GM18870 (cell line): ENCODE results near the gene ITFG2.
"Not testable (repeated sequence)": the region's sequence is repeated elsewhere in the genome, so short reads cannot be mapped to it uniquely, and the experiment has no call there.

ENCODE experiments used
- ATAC-seq: cut with Tn5 transposase; IDR thresholded peaks from one replicate; pipeline ENCODE4 v1.9.1; 2021; ENCODE audit warnings: moderate library complexity; ENCODE audit not compliant: unreplicated experiment

The ITFG2 gene

DNA sequence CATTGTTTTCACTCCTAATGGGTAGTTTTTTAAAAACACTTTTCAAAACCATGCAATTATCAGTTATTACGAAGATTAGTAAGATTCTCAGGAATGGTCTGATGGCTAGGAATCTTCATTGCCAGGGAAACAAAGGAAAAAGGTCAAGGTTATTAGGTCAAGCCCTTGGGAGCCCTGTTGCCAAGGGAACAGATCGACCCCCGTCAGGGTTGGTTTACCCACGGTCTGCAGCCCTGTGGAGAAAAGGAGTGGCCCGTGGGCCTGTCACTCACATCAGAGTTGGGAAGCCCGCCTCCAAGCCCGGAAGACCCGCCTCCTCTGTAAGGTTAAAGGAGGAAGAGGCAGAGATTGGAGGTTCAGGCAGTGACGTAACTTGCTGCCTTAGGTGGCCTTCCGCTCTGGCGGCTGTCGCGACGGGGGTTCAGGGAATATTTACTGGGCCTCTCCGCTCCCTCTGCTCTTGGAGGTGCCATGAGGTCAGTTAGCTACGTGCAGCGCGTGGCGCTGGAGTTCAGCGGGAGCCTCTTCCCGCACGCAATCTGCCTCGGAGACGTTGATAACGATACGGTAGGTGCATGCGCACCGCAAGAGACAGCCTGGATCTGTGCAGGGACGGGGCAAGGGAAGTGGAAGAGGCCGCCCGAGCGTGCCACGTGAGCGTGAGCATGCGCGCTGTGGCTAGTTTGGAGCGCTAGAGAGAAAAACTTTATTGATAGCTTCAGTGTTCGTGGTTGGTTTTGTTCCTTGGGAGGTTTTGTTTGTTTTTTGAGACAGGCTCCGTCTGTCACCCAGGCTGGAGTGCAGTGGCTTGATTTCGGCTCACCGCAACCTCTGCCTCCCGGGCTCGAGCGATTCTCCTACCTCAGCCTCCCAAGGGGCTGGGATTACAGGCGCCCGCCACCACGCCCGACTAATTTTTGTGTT lies at the start of gene ITFG2:
TSS of gene ITFG2 (plus strand) at position 379 of the 924 bp plus-strand sequence. CDS start at position 472, 93 bp downstream.
- ATAC-seq: peak; percentile 91

DNA sequence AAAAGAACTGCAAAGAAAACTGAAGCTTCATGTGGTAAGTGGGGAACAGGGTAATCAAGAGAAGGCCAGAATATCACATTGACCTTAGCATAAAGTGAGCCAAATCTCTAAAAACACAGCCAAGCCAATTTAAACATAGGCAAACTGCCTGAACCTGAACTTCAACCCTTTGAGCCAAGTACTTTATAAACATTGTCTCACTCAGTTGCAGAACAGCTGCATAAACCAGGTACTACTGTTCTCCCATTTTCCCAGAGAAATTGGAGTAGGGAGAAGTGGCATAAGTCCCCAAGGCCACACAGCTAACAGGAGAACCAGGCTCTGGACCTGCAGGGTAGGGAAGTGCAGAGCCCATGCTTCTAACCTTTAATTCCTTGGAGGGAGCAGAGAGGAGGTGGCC lies 48.1 kb upstream of the ITFG2 start:
- ATAC-seq: no peak

DNA sequence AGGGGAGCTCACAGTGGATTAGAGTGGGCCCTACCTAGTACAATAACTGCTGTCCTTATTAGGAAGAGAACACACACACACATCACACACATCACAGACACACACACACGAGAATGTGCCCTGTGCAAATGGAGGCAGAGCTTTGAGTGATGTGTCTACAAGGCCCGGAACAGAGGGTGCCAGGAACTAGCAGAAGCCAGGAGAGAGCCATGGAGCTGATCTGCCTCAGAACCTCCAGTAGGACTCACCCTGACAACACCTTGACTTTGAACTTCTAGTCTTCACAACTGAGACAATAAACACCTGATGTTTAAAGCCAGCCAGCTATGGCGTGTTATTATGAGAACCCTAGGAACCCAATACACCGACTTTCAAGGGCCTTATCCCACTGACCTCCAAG lies 47.4 kb upstream of the ITFG2 start:
- no peak for ATAC-seq

DNA sequence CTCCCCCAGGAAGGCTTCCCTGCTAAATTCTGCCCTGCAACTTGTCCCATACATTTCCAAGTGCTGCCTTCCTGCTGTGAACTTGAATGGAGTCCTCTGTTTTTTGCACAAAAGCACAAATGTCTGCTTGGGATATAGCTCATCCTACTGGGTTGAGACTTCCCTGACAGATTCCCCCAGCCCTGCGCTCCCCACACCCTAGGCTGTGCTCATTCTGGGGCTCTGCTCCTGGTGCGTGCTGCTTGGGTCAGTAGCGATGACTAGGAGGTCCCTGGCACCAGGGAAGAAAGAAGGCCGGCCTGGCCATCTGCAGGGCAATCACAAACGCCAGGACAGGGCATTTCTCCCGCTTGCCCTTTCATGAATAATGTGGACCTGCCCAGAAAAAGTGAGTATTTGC lies 46.9 kb upstream of the ITFG2 start:
- no peak for ATAC-seq

DNA sequence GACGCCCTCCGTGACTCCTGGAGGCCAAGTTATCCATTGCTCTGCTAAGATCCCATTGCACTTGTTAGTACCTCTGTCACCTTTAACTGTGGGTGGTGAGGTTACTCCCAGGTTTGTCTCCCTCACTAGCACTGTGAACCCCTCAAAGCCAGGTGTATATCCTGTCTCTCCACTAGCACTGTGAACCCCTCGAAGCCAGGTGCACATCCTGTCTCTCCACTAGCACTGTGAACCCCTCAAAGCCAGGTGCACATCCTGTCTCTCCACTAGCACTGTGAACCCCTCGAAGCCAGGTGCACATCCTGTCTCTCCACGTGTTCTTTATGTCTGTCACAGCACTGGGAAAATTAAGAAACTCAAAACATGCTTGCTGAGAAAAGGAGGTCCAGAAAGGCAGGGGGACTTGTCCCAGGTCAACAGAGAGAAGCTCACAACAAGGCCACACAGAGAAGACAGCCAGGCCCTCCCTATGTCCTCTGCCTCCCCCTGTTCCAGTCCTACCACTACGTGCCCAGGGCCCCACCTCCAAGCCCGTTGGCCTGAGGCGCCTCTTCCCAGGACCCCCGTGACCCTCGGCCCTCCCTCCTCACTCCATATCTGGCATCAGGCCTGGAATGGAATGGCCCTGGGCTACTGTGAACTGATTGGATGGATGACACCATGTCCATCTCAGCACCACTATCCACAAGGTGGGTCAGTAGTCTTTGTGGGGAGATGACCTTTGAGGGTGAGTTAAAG lies 44.1 kb upstream of the ITFG2 start:
- no peak for ATAC-seq

DNA sequence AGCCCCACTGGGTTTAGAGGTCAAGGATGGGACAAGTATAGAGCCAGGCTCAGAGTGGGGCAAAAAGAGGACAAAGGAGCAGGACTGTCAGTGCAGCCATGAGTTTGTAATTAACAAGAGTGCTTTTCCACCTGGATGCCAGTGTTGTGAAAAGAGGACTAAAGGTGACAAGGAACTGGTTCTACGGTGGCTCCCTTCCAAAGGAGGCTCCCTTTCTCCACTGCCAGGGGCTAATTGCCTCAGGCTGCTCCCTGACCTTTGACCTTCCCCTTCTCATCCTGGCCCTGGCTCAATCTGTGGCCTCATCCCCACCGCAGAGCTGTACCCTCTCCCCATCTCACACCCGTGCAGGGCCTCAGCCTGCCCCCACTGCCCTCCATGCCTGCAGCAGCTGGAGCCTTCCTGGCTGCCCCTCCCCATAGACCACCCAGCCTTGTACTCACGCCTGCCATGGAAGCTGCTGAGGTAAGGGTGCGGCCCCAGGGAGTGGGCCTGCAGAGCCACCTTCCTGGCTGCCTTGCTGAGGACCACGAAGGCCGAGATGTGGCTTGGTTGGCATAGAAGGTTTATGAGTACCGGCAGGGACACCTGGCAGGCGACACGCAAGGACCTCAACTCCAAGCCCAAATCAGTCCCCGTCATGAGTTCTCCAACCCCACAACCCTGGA lies 42.5 kb upstream of the ITFG2 start:
- ATAC-seq: no peak

DNA sequence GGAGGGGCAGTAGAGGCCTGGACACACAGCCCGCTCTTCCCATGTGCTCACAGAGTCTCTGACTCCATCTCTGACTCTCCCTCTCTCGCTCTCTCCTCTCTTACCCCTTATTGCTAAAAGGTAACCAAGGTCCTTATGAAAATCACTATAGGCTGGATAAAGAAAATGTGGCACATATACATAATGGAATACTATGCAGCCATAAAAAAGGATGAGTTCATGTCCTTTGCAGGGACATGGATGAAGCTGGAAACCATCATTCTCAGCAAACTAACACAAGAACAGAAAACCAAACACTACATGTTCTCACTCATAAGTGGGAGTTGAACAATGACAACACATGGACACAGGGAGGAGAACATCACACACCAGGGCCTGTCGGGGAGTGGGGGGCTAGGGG lies 41.9 kb upstream of the ITFG2 start:
- ATAC-seq: not testable (repeated sequence)

DNA sequence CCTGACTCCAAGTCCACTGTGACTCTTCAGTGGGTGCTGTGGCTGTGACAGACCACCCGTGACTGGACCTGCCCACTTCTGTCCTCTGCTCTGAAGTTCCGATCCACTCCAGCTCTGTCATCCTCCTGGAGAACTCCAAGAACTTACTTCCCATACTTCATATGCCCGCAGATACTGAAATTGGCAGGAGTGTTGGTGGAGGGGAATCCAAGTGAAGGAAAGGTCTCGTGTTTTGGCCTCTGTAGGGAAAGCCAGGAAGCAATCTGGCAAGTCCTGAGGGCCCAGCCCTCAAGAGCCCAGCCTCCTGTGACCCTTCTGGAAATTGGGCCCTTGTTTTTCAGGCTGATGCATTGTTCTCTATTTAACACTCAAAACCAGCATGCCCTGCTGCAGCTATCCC lies 40.1 kb upstream of the ITFG2 start:
- ATAC-seq: no peak

DNA sequence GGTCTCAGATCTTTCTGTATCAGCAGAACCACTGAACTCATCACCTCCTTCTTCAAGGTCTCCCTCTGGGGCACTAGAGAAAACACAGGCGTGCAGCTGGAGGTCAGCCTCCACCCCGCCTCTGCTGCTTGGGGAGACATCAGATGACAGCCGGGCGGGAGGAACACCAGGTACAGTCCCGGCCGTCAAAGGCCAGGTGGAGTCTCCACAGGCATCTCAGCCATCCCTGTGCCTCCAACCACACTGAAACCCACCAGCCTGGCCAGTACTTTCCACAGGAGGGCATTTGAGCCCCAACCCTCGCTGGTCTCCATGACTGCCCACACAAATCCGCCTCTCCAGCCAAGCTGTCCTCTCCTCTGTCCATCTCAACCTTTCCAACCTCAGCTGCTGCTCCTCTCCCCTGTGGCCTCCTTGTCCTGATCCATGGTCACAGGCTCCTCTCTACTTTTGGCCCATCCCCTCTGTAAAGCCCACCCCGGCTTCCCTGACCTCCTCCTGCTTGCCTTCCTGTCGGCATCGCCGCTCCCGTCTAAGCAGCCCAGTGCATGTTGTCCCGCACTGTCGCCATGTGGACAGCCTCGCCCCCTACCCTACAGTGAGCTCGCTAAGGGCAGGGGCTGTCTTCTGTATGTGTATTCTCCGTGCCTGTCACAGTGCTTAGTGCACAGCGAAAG lies 39.1 kb upstream of the ITFG2 start:
- ATAC-seq: no peak

DNA sequence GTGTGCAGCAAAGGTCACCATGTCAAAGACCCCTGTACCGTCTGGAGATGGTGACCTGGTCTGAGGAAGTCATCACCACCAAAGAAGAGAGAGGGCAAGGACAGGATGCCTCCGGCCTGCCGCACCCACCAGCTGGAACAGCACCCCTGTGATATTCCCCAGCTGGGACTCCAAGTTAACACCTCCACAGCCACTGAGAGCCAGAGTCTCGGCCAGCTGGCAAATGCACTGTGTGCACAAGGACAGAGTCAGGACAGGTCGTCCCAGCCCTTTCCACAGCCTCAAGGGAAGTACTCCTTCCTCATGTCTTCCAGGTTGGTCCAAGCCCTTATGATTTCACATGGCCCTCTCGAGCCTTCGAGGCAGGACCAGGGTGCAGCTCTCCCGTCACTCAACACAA lies 37.0 kb upstream of the ITFG2 start:
- ATAC-seq: no peak

DNA sequence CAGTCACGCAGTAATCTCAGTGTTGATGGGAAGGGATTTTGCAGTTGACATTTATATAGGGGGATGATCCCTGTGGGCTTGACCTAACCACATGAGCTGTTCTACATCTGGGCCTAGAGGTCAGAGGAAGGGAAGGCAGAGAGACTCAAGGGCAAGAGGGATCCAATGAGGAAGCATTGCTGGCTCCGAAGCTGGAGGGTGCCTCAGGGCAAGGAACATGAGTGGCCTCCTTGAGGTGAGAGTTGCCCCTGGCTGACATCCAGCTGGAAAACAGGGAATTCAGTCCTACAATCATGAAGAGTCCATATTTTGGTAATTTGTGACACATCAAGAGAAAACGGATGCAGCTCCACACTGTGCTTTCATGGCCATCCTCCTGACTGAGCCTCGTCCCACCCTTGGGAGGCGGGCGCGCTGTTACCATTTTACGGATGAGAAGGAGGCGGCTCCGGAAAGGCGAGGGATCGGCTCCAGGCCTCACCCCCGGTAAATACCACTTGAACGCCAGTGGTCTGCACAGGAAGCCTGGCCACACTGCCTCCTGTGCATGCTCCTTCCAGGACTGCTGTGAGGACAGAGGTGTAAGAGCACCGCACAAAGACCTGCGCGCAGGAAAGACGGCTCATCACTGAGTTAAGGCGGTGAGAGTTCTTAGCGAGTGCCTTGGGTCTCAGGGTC lies 36.2 kb upstream of the ITFG2 start:
- no peak for ATAC-seq

DNA sequence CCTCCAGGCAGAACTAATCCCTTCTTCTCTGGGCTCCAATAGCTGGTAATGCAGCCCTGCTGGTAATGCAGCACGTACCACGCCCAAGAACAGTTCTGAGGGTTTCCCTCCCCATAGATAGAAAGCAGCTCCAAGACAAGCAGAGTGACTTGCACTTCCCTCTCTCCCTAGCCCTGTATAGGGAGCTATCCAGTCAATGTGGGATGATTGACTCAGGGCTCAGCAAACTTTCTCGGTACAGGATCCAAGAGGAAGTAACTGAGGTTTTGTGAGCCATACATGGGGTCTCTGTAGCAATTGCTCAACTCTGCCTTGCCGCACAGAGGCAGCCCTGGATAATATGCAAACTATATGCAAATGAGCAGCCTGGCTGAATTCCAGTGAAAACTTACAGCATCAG lies 33.2 kb upstream of the ITFG2 start:
- ATAC-seq: no peak

DNA sequence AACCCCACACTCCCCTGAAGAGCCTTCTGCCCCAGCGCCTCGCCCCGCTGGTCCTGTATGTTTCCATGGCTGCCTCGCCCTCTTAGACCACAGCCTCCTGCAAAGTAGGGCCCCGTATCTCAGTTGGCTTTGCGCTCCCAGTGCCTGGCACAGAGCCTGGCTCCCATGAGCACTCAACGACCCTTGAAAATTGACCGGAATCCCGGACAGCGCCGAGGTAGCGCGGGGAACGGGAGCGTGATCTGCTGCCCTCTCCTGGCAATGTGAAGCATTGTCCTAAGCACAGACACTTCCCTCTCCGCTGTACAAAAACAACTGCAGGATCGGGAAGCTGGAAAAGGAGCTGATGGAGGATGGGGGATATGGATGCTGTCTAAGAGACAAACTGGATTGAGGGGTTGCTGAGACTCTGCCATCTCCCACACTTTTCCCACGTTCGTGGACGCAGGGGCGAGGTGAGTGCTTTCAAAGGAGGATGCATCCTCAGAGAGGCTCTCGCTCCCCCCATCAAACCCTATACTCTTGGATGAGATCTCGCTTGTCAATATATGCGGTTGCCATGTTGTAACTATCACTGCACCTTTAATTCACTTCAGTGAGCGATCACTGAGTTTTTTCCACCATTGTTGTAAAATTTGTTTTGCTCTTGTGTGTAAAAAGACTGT lies 28.4 kb upstream of the ITFG2 start:
- no peak for ATAC-seq

DNA sequence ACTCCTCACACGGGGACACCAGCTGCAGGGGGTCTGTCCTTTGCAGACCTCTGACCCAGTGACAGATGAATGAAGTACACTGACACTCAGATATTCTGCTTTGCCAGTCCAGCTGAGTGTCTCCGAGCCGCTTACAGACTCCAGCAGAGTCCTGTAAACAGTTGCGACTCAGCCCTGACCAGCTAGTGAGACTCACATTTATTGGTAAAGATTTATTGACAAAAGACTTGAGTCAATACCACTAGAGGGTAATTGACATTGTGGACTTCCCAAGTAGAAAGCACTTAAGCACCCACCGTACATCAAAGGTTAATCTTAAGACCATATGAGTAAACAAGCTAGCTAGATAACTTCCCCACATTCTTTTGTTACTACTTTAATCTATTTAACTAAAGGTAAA lies 27.5 kb upstream of the ITFG2 start:
- ATAC-seq: no peak

DNA sequence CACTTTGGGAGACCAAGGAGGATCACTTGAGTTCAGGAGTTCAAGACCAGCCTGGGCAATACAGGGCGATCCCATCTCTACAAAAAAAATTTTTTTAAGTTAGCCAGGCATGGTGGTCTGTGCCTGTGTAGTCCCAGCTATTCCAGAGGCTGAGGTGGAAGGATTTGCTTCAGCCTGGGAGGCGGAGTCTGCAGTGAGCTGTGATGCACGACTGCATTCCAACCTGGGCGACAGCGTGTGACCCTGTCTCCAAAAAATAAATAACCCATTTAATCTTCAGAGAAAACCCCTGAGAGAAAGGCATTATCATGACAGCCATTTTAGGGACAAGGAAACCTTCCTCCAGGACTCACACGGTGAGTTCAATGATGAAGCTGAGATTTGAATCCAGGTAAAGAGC lies 21.4 kb upstream of the ITFG2 start:
- no peak for ATAC-seq

DNA sequence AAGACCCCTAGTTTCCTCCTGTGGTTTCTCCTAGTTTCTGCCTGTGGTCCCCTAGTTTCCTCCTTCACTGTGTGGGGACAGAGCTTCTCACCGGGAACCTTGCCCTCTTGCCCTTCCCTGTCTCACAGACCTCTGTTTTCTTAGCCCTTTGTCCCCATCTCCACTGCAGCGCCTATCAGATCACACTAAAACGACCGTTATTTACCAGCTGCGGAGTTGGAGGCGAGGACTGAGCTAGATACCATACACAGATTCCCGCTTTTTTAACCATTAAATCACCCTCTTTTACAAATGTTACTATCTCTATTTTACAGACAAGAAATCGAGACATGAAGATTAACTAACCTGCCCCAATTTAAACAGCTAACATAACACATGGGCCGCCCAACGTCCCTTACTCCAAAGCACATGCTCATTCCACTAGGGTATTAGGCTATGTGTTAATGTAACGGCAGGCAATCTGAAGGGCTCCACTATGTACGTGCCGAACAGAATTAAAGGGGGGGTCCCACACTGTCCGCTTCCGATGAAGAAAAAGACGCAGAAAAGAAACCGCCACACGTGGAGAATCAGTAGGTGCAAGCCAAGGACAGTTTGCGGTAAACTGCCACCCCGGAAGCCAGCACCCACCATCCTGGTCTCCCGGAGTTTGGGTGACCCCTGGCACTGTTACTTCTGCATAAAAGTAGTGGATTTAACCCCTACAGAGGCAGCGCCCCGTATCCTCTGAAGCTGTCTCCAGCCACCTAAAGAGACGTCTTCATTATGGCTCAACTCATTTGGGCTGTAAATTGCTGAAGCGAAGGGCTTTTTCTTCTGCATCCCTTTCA lies 19.6 kb upstream of the ITFG2 start:
- no peak for ATAC-seq

DNA sequence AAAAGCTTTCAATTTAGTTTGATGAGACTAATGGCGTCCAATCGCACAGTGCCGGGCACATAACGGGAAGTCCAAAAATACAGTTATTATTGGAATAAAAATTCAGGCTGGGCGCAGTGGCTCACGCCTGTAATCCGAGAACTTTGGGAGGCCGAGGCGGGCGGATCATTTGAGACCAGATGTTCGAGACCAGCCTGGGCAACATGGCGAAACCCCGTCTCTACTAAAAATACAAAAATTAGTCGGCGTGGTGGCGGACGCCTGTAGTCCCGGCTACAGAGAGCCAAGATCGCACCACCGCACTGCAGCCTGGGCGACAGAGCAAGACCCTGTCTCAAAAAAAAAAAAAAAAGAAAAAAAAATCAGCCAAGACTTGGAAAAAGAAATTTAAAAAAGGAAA lies 18.9 kb upstream of the ITFG2 start:
- no peak for ATAC-seq

DNA sequence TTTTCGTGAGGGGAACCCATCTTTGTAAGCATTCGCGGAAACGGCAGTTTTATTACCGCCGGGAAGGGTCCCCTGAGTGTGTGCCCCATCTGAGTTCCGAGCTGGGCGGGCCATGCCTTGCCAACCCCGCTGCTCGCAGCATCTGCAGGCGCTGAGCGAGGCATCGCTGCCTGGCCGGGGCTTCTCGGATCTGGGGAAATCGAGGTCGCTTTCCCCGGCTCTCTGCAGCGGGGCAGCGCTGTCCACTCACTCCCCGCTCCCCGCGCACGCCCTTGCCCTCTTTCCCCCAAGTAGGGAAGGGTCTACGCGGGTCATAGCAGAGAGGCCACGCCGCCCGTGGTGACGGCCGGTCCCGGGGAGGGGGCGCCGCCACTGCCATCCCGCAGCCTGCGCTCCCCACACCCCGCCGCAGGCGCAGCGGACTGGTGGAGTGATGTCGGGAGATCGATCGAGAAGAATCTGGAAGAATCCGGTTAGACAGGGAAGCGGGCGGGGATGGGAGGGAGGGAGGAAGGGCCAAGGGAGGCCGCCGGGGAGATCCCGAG lies 18.2 kb upstream of the ITFG2 start:
- ATAC-seq: no peak

DNA sequence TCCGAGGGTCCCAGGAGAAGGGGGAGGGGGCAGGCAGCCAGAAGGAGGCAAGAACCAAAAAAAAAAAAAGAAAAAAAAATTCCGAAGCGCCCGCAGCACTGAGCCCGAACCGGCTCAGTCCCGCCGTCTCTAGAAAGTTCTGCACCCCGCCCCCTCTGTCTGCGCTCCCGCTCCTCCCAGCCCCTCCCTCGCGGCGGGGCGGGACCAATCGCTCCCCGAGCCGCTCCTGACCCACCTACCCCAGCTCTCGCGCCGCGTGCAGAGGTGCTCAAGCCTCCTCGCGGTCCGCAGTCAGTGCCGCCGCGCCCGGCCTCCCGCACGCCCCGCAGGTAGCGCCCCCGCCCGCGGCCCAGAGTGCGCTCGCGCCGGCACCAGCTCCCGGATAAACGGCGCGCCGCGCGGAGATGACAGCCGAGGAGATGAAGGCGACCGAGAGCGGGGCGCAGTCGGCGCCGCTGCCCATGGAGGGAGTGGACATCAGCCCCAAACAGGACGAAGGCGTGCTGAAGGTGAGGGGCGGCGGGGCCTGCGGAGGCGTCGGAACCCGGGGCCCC lies 17.7 kb upstream of the ITFG2 start, which contains the start of gene FKBP4:
TSS of gene FKBP4 (plus strand) at position 235 of the 554 bp plus-strand sequence. CDS start at position 405, 170 bp downstream.
- peak; percentile 57 for ATAC-seq
